ENCODE data around the gene FSCN2.
A peak's percentile ranks its signal among the peaks of the same experiment; 100 is the strongest.

FSCN2 gene

GRCh38 chr17:81540676-81541027, 12.5 kb downstream of the FSCN2 start:
- DNase-seq = no peak

- DNase-seq = no peak
These were observed 12.9 kb downstream of the FSCN2 start for GRCh38 chr17:81541123-81541522.

DNA sequence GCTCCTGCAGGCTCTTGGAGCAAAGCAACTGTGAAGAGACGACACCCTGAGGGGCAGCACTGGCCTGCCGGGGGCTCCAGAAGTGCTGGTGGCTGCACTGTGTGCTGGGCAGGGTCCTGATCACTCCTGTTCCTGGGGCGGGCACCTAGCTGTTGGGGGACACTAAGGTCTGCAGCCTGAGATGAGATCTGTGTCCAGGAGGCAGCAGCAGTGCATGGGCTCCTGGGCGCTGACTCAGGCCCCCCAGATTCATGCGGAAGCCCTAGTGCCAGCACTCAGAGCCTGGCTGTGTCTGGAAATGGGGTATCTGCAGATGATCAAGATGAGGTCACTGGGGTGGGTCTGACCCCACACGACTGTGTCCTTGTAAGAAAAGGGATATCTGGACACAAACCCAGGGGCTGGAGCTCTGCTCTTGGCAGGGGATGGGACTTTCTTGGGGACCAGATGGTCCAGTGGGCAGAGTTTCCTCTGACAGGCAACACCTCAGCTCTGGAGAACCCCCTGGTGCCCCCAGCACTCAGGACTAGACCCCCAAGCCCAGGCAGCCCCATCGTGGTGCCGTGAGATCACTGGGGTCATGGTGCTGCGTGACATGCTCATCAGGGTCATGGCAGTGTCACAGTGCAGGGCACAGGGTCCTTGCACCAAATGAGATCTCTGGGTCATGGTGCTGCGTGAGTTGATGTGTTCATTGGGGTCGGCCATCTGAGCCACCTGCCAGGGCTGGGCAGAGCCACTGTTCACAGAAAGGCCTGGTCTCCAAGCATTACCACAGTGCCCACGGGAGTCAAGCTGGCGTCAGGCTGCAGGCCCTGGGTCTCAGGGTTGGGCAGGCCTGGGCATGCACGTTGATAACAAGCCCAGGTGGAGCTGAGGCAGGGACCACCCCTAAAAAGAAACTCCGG, 14.5 kb downstream of the FSCN2 start:
- no peak for DNase-seq

- DNase-seq = no peak
These were observed 15.1 kb downstream of the FSCN2 start for GRCh38 chr17:81543339-81543675.

GRCh38 chr17:81543756-81544155, 15.6 kb downstream of the FSCN2 start:
- no peak for DNase-seq

GRCh38 chr17:81544281-81544974, 16.3 kb downstream of the FSCN2 start:
- no peak for DNase-seq

DNA sequence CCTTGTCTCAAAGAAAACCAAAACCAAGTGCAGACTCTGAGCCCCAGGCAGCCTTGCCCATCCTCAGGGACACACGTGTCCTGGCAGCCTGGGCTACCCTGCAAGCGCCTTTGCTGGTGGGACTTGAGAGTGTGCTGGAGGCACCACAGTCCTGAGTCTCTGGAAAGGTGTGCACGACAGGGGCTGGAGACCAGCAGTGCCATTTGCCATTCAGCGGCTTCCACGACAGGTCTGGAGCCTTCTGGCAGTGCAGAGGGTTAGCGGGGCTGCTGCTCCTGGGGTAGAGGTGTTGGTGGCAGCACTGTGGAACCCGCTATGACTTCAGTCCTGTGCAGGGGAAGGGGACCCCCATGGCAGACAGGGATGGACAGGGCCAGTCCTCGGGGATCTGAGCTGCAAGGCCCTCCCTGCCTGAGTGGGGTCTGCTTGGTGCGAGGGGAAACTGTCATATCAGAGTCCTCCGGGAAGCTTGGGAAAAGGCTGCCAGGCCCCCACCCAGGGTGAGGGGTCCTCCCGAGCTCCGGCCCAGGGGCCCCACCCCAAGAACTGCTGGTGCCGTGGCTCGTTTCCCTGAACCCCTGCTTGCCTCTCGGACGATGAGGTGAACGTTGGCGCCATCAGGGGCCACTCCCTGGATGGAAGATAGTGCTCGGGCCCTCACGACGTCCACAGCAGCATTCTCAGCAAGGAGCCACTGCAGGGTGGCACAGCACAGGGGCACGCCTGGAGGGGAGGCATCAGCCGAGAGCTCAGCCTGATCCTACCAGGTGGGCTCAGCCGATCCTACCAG, 17.2 kb downstream of the FSCN2 start:
- DNase-seq = no peak

GRCh38 chr17:81546906-81547613, 18.9 kb downstream of the FSCN2 start:
- DNase-seq = no peak

- no peak for DNase-seq
These were observed 19.4 kb downstream of the FSCN2 start for GRCh38 chr17:81547614-81547982.

DNA sequence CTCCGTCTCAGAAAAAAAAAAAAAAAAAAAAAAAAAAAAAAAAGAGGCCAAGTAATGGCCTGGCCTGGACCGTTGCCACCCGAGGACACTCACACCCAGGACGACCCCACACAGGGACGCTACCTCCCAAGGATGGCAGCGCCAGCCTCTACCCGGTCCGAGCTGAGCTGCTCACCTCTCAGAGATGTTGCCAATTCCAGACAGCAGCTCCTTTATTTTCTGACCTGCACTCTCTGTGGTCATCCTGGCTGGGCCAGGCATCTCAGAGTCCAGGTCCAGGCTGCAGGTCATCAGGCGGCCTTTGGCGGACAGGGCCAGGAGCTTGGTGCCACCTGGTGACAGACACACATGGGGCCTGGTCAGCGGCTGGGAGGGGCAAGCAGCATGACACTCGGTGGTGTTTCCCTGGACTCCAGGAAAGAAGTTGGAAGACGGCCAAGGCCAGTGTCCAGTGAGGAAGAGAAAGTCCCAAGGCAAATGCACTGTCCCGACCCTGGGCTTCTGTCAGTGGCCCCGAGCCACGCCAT, 20.9 kb downstream of the FSCN2 start:
- no peak for DNase-seq

DNA sequence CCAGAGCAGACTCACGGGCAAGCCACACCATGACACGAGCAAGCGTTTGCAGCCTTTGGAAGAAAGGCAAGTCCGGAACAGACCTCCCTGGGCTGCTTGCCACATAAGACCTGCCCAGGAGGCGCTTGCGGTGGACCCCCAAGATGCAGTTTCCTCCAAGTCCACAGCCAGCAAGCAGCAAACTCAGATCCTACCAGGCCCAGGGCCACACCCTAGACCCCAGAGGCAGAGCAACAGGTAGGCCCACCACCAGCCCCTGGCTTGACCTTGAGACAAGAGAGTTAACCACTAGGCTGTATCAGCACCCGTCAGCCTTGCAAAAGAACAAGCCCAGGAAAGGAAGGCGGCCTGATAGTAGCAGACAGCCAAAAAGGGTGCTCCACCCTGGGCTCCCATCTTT, 21.6 kb downstream of the FSCN2 start:
- DNase-seq = no peak

DNA sequence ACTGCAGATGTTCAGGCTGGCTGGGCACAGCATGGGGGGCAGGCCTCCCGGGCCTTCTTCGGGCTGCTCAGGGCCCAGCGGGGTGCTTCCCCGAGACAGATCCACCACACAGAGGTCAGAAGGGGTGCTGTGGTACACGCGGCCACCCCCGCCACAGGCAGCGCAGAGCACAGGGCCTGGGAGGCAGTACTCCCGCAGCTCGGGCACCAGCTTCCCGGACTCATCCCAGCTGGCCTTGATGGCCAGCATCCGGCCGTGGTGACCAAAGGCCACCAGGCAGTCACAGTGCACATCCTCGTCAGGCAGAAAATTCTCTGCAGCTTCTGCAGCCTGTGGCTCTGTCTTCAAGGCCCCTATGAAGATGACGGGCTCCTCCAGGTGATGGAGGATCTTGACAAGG, 22.1 kb downstream of the FSCN2 start:
- DNase-seq = no peak

DNA sequence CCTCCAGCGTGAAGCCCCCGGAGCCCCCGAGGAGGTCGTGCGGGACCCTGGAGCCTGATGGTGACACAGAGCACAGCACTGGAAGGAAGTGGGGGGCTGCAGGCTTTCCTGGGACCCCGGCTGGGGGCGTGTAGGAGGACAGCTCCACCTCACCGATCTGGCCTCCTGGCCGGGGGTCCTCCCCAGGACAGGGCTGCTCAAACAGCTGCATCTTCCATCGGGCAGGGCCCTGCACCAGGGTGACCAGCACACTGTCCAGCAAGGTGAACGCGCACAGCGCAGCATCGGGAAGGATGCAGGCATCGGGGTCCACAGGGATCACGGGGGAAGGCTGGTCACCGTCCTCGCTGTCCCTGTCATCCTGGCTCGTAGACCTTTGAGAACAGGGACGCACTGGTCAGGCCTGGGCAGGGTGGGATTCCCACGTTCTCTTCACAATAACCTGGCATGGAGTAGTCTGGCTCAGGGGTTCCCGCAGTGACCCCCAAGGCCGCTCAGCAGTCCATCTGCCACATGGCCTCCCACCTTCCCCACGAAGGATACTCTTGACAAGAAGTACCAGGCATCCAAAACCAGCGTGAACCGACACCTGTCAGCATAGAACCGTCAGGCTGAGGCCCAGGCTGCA, 22.8 kb downstream of the FSCN2 start:
- DNase-seq = no peak

DNA sequence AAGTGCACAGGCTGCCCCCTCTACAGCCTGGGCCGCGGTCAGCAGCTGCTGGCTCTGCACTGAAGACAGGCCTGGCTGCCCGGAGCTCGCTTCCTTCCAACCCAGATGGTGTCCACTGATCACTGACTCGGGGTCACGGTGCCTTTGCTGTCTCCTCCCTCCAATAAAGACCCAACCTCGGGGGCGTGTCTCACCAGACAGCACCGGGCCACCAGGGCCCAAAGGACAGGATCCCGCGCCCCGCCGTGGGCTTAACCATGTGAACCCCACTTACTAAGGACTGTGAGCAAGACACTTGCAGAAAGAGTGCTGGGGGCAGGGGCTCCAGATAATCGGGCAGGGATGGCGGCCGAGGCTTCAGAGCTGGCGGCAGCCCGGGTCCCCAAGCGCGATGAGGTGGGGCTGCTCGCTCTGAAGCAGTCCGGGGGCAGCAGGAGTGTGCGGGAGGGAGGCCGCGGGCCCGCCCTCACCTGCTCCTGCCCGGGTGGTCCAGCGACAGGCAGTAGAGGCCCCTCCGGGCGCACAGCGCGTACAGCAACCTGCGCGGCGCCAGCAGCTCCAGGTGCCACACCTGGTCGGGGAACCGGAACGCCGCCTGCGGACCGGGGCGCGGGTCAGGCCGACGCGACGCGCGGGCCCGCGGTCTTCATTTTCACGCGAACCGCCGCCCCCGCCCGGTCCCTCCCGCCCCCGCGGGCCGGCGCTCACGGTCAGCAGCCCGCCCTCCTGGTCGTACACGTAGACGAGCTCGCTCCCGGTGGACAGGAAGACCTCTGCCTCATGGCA, 23.5 kb downstream of the FSCN2 start:
- peak in 1 of 3 experiments; percentile 54 for DNase-seq

DNA sequence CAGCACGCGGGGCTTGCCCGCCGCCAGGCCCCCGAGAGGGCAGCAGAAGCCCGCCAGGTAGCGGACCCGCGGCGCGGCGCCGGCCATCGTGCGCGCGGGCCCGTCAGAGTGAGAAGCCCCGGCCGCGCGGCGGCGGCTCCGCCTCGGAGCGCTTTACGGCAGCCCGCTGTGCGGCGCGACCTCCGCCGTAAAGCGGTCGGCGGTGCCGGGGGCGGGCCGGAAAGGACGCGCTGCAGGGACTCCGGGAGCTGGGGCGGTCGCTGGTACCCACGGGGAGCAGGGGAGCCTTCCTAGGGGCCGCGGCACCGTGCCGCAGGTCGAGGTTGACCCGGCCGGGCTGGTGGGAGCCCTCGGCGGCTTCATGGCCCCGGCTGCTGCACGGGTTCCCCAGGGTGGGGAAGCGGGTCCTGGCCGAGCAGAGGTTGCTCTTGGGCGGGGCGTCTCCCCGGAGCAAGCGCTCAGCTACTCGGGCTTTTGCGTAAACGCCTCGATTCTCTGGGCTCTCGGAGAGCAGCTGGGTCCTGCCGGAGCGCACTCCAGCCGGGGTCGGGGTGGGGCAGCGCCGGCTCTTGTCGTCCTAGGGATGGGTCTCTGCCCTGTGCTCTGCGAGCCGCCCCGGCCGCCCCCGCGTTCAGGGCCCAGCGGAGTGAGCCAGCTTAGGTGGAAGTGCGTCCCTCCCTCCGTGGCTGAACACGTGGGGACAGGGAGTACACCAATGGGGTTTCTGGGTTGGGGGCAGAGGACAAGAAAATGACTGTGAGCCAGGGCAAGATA, 24.3 kb downstream of the FSCN2 start, which contains the start of gene FAAP100:
FAAP100 (minus strand) TSS at position 110 of the 774 bp plus-strand sequence; CDS start at position 87, 23 bp downstream.
- peak; percentile 82 to 91 (median 84) for DNase-seq

GRCh38 chr17:81553018-81553615, 24.9 kb downstream of the FSCN2 start:
- DNase-seq = peak; percentile 86 to 95 (median 87)

DNA sequence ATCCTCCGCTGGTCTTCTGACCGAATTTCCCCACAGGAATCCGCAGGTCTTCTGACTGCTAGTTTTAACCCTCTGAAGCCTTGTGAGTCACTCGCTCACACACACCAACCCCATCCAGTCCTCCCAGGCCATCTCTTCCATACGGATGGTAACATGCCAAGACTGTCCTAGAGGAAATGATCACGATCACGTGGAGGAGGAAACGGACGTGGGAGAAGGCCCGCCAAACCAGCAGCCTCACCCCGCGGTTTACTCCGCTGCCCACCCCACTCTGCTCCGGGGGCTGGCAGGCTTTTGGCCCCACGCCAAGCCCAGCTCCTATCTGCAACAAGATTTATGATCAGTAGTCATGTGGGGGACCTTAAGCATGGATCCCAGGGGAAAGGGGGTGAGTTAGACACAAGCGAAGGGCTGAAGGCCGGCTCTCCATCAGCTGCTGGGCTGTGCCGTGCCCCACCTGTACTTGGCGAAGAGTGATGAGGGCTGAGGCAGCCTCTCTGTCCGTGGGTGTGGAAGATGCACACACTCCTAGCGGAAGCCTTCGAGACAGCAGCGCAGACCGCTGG, 25.5 kb downstream of the FSCN2 start:
- peak; percentile 57 to 87 (median 73) for DNase-seq

DNA sequence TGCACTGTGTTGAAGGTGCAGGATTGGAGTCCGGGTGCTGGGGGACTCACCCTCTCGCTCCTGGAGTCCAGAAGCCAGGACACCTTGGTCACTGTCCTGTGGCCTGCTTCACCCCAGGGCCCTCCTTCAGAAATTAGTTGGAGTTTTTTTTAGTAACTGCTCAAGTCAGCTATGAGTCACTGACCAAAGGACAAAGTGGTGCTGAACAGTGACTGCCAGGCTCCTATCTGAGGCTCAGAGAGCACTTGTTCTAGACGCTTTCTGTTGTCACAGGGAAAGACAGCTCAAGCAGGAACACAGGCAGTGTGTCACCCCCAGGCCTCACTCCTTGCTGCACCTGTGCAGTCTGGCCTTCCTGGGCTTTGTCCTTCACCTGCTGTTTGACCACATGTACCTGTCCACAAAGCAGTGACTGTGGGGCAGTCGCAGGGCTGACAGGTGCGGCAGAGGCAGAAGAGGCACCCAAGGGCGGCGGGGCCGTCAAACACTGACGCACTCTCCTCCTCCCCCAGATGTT, 28.1 kb downstream of the FSCN2 start:
- peak in 2 of 3 experiments; percentile 13 to 19 for DNase-seq

DNA sequence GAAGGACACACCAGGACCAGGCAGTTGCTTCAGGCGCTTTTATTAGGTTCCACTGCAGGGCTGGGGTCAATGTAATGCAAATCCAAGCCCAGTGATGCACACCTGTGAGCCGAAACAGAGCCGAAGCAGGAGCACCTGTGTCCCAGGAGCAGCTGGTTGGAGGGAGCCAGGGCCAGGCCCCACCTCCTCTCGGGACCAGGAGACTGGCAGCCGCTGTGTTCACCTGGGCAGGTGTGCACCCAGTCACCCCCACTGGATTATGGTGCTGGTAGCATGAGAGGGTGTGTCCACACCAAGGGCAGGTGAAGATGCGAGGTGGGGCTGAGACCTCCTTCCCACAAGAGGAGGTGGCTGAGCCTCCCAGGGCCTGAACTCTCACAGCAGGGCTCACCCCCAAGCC, 28.7 kb downstream of the FSCN2 start:
- DNase-seq = peak in 1 of 3 experiments; percentile 43
